HG02885 (cell line): ENCODE measurements around the gene PIP4K2A.
"Not testable (repeated sequence)": the region's sequence is repeated elsewhere in the genome, so short reads cannot be mapped to it uniquely, and the experiment has no call there.

Experiments
- ATAC-seq: cut with Tn5 transposase; IDR thresholded peaks from one replicate; pipeline ENCODE4 v1.9.1; 2021; ENCODE audit warnings: mild to moderate bottlenecking; ENCODE audit not compliant: unreplicated experiment, poor library complexity

PIP4K2A gene

DNA sequence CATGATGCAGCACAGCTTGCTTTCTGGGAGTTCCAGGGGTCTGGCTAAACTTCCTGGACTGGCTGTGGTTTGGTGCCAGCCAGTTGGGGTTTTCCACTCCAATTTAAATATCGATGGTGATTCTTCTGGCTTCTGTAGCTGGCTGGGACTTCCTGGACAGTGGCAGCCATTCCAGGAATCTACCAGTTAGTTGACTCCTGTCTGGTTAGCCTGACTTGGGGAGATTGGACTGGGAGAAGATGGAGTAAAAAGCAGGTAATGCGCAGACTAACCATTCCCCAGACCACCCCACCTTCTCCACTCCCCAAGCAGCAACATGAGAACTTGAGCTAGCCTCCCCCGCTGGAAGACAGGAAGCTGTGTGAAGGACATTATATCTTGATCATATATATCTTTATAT lies 6.3 kb upstream of the PIP4K2A start:
- ATAC-seq = no peak

DNA sequence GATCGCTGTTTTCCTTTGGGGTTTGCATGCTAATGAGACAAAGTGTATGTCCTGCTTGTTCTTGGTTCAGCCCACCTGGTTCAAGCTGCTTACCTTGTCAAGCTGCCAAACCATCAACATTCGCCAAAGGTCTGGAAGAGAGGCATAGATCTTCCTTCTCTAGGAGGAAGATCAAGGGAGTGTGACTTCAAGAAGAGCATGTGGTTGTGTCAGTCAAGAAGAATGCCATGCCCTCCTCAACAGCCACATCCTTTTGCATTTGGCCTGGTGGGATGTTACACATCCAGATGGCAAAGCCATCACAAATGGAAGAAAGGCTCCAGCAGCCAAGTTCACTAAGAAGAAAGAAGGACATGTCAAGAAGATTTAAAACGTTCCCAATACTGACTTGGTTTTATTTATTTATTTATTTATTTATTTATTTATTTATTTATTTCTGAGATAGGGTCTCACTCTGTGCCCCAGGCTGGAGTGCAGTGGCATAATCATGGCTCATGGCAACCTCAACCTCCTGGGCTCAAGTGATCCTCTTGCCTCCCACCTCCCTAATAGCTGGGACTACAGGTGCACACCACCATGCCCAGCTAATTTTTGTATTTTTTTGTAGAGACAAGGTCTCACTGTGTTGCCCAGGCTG lies 5.1 kb upstream of the PIP4K2A start:
- no peak for ATAC-seq

DNA sequence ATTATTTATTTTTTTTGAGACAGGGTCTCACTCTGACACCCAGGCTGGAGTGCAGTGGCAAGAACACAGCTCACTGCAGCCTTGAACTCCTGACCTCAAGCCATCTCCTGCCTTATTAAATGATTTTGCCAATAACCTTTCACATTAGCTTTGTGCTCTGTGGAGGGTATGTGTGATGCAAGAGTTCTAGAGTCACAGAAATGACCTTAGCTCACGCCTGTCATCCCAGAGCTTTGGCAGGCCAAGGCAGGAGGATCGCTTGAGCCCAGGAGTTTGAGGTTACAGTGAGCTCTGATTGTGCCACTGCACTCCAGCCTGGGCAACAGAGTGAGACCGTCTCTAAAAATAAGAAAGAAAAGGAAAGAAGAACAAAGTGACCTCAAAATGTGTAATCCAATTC lies 4.3 kb upstream of the PIP4K2A start:
- ATAC-seq = not testable (repeated sequence)

DNA sequence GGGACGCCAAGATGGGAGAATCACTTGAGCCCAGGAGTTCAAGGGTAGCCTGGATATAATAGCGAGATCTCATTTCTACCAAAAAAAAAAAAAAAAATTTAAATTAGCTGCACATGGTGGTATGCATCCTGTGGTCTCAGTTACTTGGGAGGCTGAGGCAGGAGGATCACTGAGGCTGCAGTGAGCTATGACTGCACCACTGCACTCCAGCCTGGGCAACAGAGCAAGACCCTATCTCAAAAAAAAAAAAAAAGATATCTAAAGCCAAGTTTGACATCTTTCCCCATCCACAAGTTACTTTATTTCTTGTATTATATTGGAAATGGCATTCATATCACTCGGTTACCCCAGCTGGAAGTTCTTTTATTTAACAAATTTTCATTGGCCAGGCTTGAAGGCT lies 3.4 kb upstream of the PIP4K2A start:
- no peak for ATAC-seq

DNA sequence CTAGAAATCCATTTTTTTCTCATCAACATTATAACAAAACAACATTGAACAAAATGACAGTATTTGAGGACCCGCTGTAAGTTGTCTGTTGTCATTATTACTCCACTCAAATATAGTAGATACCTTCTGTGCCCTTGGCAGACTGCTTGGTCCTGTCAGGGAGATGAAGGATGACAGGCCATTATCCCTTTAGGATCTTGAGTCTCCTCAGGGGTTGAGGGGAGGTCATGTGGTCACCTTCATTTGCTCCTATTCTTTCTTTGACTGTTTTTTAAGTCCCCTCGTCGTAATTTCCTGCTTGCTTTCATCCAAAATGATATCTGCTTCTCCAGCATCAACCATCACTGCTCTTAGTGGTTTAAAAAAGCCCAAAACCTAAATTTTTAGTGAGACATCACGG lies 2.6 kb upstream of the PIP4K2A start:
- no peak for ATAC-seq

DNA sequence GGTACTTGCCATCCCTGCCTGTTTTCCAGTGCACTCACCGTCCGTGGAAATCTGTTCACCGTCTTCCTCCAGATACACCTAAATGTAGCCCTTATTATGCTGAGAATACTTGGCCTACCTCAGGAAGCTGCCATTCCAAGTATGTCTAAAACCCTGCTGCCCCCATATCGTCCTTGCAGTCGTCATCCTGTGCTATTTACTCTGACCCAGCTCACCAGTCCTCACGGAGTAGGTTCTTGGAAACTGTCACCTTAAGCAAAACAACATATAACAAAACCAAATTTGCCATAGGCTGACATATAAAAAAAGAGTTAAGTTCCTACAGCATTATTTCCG lies 880 bp upstream of the PIP4K2A start:
- ATAC-seq = no peak

DNA sequence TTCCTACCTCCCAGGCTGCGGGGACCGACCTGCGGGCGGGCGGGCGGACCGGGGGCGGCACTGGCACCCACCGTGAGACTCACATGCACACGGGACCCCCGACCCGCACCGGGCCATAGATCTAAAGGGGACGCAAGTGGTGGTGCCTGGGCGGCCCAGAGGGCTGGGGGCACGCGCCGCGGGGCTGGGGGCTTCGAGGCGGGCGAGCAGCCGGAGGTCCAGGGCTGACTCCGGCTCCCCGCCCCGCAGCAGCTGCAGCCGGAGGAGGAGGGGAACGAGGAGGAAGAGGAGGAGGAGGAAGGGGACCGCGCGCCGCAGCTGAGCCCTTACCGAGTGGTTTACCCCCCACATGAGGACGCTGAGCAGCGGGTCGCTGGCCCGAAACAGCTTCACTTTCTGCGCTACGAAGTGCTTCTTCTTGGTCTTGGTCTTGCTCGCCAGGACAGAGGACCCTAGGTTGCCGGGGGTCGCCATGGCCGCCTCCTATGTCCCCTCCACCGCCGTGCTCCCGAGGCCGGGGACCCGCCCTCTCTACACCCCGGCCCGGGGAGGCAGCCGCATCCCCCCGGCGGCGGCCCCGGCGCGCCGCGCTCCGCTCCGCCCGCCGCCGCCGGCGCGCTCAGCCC lies 412 bp downstream of the PIP4K2A start:
- ATAC-seq = peak; percentile 32

DNA sequence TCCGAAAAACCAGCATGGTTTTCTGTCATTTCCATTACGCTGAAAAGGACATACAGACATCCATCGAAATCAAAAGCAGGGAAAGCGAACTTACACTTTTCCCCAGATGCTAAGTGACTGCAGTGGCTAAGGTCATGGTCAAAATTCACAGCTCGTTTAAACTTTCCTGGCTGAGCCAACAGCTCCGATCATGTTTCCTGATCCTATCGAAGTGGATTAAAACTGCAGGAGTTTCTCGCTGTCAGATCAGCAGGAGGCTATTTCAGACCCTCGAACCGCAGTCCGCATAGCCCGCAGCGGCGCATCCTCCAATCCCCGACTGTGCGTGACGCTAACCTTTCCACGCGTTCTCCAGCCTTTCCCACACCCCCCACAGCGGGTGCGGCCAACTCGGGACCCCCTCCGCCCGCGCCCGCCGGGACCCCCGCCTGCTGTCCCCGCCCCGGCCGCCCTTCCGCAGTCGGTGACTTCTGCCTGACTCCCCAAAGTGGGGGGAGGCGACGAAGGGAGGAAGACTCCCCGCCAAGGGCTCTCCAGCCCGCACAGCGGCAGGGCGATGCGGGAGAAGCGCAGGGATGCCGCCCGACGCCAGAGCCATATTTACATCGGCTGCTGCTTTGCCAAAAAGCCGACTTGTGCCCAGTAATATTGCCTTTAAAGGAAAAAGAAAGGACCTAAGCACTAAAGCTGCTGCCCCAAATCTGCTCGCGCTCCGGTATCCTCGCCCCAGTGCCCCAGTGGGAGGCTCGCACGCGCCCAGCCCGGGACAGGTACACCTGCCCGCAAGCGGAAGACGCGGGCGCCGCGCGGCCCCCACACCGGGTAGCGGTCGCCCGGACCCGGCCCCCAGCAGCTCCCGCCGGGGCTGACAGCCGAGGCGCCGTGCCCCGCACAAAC lies 1.2 kb downstream of the PIP4K2A start:
- peak; percentile 23 for ATAC-seq

DNA sequence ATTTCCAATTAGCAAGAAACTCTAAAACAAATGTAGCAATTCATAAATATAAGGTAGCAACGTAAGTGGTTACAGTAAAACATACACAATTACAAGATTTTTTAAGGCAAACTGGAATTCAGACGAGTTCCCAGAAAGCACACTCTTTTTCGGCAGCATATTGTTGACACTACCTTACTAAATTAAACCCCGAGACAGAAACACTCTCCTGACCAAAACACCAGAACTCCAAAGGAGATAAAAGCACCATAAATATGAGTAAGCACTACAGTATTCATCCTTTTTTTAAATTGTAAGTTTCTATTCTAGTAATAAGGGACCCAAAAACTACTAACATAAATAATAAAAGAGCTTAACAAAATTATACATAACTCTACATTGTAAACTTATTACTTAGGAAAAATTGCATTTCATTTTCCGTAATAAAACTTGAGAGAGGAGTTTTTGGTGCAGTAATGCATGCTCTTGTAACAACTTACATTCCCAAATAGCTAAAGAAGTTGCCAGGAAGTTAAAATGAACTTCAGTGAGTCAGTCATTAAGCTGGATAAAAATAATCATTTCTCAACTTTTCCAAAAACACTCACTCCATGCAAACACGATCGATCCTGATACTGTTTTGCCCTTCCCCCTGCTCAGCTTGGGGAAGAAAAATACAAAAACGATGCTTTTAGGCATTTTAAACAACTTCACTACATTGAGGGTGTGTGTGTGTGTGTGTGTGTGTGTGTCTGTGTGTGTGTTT lies 2.0 kb downstream of the PIP4K2A start:
- ATAC-seq = no peak

DNA sequence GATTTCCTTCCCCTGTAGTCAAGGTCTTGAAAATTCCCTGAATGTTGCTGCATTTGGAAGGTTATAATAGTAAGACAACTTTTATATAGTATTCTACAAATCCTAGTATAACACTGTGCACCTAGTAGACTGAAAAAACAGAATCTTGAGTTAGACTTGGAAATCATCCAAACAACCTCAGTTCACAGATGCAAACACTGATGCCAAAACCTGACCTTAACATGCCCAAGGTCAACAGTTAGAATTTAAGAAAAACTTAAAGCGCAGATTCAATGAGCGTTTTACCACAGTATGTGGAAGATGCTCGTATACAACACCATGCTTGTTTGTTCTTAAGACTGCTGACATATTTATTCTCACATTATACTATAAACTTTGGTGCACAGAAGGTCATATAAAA lies 3.0 kb downstream of the PIP4K2A start:
- no peak for ATAC-seq

DNA sequence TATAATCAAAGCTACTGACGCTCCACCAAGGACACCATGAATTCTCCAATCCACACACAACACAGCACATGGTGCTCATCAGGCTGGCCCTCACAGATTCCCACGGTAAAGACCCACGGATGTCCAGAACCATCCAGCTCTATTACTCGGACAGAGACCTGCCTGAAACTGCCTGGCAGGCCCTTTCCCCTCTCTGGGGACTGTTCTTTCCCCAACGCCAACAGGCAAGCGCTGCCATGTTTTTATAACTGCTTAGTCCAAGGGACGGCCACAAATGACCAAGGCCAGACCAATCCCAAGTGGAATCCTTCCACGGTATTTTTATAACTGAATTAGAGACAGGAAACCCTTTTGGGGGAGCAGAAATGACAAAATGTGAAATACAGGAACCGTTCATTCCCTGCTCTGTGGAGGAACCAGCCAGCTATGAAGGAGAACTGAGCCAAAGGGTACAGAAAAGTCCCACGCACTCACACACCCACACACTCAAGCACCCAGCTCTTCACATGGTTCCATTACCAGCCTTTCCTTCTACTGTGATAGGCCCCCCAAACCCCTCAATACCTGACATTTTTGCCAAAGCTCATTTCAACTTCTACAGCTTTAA lies 4.1 kb downstream of the PIP4K2A start:
- peak; percentile 27 for ATAC-seq

DNA sequence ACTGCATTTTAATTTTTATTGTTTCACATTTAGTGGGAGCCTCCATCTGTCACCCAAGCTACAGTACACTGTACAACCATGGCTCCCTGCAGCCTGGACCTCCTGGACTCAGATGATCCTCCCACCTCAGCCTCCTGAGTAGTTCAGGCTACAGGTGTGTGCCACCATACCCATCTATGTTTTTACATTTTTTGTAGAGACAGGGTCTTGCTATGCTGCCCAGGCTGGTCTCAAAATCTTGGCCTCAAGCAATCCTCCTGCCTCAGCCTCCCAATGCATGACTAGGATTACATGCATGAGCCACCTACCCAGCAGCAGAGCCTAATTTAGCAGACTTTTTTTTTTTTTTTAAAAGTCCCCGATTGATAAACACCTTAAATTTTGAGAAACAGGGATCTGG lies 5.6 kb downstream of the PIP4K2A start:
- no peak for ATAC-seq

DNA sequence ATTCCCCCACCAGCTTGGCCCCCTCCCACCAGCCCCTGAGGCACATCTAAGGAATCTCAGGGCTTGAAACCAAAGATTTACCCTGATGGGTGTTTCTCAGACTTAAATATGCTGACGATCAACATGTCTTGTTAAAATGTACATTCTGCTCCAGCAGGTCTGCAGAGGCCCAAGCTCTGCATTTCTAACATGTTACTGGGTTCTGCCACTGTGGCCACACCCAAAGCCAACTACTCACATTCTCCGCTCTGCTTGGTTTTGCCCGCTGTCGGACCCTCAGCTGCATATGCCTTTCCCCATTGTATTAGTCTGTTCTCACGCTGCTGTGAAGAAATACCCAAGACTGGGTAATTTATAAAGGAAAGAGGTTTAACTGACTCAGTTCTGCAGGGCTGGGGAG lies 8.9 kb downstream of the PIP4K2A start:
- ATAC-seq = no peak

DNA sequence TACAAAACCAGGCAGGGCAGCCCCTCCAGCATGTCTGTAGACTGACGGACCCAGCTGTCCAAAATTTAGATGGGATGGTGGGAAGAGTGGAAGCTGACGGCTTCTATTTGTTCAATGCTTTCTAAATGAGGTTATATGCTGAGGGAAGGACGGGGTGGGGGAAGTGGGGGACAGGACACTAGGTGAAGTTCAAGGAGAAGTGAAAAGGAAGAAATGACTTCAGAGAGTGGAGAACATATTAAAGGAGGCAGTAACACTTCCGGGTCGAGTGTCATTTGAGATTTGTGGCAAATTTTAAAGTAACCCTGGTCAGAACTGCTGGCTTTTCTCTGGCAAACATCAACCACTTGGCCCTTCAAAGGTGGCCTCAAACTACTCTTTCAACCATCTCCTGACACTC lies 9.4 kb downstream of the PIP4K2A start:
- peak; percentile 44 for ATAC-seq

DNA sequence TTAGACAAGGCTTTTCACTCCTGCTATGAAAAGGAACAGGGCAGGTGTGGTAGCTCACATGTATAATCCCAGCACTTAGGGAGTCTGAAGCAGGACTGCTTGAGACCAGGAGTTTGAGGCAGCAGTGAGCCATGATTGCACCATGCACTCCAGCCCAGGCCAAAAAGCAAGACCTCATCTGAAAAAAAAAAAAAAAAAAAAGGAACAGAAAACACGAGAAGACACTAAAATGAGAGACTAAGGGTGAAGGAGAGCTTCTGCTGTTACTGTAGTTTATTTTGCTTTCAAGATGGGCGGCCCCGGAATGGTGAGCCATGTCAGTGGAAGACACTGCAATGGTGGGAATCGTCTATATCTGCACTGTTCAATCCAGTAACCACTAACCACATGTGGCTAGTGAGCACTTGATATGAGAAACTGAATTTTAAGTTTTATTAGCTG lies 9.9 kb downstream of the PIP4K2A start:
- peak; percentile 52 for ATAC-seq

DNA sequence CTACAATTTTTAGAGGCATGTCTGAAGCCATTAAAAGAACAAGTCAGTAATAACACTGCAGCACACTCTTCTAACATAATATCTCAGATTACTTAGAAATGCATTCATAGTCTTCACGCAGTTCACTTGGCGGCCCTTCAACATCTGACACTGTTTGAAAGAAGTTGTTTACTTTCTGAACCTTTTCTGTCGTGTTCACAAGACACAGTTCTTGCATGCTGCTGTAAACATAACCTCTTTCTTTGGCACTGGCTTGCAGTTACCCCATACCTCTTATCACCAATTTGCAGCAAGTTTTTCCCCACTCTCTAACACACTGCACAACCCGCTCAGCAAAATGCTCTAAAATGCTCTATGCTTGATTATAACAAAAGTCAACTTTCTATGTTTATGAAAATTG lies 12.0 kb downstream of the PIP4K2A start:
- ATAC-seq = no peak

DNA sequence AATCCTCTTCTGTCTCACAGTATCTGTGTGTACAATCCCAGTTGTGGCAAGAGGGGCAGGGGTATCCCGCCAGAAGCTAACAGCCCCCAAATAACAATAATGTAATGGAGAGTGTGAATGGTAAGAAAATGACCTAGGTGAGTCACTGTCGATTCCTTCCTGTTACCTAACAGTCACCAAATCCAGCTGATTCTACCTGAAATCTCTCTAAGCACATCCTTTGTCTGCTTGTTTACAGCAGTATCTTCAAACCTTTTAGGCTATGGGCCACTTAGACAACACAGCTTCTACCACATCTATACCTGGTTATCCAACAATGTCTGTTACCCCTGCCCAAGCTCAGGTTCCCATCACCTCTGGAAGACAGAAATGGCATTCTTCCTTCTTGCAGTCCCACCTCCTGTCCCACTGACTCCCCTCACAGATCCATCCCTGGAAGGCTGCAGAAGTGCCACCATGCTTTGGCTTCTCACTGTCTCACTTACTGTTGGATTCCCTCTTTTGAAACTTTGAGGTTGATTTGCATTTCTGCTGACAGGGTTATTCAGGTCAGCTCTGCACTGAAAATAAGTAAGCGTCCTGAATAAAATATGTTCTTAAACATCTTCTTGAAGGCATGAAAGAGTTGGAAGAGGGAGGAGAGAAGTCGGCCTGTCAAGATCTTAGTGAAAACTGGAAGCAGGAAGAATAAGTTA lies 13.1 kb downstream of the PIP4K2A start:
- peak; percentile 28 for ATAC-seq

DNA sequence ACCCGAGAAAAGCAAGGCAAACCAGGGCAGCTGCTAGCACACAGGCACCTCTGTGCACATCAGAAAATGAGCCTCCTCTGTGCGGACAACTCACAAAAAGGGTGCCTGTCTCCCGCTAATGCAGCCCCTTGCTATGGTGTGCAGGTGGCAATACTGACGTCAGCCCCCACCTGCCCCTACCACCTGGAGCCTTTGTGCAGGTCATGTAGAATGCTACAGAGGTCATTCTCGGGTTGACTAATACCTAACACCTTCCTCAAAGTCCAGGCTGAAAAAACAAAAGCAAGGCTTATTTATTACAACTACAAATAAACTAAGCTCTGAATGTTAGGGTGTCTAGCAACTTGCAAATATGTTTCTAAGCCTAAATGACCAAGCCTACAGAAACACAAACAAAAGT lies 13.9 kb downstream of the PIP4K2A start:
- ATAC-seq = peak; percentile 56

DNA sequence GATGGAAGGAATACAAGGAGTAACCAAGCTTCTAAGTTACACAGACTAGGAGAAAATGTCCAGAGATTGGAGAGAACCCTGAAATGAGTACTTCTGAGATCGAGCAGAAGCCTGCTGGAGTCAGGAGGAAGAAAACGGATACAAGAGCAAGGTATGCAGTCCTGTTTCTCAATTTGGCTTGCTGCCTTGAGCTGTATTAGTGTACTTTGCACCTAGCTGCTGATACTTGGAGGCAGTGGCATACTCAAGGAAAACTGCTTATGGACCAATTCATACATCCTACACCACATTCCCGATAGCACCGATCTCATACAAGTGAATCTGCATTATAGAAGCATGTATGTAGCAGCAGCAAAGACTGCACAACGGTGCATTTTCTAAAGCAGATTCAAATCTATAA lies 14.4 kb downstream of the PIP4K2A start:
- peak; percentile 27 for ATAC-seq

DNA sequence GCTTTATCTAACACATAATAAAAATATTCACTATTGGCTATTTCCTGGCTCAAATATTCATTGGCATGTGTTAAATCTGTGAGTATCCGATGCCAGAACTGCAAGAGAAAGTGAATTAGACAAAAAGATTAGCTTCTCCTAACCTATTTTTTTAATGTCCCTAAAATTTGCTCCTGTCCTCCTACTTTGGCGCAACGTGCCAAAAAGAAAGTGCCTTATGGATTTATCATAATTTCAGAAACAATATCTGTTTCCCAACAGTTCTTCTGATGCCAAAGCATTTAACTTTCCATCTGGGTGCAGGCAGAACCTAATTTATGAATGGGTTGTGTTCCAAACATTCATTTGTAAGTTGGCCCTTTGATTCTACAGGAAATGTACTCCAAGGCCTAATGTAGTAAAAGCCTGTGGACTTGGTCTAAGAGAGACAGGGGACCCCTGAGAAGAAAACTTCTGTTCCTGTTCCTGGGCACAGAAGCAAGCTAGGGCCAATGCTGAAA lies 15.4 kb downstream of the PIP4K2A start:
- ATAC-seq = no peak
